HG03280 (cell line): ENCODE results near the gene SCD5.

Source experiments
- ATAC-seq: cut with Tn5 transposase; IDR thresholded peaks from one replicate; pipeline ENCODE4 v1.9.1; 2021; ENCODE audit warnings: mild to moderate bottlenecking, moderate library complexity; ENCODE audit not compliant: unreplicated experiment

SCD5 gene

DNA sequence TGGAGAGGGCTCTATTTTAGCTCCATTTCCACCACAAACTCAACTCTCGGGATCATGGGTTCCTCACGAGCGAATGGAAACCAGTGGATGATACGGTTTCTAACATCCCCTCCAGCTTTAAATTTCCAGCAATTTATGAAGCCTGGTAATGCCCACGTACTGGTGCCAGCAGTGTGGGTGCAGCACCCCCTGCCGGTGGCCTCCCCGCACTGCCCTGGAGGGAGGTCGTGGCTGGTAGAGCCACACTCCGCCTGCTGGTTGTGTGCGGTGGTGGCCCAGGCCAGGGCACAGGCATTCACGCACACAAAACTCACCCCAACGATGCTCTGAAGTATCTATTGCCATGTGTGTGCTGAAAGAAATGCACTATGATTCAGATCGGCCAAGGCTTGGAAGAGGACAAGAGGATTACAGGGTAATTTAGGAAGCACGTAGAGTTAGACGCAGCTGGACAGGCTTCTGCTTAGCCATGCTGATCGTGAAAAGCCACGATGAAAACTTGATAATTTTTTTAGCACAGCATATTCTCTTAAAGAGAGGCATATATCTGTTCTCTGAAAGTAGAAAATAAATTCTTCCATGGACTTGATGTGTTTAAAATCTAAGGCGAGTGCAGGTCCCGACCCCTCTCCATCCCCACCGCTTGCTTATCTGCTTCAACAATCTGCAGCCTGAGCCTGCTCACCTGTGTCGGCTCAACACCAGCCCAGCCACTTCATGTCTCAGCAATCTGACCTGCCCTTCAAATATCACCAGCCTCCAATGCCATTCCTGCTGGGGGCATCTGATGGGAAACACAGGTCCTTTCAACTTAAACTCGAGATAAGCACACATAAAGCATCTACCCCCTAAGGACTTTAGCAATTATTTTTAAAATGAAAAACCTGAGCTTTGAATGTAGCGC, 59.1 kb downstream of the SCD5 start:
- peak; percentile 97 for ATAC-seq

DNA sequence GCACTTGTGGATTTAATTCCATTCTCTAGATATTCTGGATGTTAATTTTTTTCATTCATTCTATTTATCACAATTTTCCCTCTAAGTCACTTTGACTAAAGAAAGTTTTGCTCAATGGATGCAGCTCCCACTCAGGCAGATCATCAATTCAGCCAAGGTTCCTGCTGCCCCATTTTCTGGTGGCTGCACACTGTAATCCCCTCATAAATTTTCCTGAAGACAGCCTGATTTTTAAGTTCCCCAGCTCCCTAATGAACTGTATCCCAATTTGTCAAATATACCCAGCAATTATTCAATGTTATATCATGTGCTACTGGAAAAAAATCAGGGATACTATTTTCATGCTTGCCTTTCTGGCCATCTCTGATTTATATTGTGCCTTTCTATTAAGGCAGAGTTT, 61.2 kb downstream of the SCD5 start:
- no peak for ATAC-seq

DNA sequence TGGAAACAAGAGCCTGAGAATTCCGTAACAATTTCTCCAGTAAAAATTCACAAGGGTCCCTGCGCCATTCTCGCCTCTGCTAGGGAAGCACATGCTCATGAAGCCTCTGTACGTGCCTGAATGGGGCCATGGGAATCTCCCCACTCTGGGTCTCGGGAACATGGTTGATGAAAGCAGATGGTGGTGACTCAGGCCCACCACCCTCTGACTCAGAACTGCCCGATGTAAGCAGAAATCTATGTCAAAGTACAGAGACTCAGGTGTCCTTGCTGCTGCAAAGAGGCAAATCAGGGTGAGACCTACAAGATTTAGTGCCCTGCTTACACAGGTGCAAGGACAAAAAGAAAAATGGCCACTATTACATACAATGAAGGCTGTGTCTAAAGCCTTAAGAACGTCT, 65.0 kb downstream of the SCD5 start:
- no peak for ATAC-seq

DNA sequence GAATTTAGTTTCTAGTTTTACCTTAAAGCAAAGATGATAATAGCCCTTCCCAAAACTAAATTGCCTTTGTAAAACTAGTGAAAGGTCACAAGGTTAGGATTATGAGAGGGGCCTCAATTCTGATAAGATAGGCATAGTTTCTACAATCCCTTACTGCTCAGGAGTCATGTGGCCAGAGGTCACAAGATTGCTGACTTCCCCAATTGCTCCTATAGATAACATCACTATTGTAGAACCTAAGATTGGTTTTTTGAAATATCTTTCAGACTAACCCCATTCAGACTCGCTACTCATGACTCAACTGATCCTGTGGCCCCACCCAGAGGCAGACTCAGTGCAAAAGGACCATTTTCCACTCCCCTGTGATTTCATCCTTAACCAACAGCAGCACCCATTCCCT, 70.3 kb downstream of the SCD5 start:
- ATAC-seq = no peak

DNA sequence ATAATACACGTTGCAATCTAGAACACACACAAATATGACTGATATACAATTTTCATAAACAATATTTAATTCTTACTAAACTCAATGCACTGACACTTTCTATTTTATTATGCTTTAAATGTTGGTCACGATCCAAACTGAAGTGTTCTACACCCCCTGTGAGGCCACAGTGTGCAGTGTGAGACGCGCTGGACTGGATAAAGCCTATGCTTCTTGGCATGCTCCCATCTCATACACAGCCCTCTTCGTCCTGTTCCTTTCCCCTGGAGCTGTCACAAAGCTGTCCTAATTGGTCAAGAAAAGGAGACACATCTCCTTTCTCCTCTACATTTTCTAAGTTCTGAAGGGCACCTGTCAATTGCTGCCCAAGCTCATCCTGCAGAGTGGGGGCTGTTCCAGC, 72.0 kb downstream of the SCD5 start:
- ATAC-seq = no peak

DNA sequence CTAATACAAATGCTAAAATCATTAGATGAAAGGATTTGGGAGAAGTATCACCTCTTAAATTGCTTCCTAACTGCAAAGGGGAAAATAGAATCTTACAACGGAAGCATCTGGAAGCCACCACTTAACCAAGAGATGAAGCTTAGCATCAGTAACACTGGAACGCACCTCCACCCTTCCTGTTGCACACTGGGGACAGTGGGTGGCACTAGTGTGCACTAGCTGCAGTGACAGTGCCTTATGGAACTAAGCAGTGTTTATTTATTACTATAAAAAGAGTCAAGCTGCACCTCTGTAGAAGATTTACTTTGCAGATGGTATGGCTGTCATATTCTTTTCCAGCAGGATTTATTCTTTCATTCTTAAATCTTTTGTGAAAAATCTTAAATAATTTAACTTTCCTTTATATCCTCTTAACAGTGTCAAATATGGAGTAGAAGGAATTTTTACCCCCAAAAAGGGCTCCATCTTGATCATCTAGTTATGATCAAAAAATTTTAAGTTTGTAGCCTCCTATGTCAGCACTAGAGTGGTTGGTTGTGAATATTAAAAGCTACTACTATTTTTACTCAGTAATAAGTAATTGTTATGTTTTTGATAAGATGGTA, 76.7 kb downstream of the SCD5 start:
- peak; percentile 63 for ATAC-seq

DNA sequence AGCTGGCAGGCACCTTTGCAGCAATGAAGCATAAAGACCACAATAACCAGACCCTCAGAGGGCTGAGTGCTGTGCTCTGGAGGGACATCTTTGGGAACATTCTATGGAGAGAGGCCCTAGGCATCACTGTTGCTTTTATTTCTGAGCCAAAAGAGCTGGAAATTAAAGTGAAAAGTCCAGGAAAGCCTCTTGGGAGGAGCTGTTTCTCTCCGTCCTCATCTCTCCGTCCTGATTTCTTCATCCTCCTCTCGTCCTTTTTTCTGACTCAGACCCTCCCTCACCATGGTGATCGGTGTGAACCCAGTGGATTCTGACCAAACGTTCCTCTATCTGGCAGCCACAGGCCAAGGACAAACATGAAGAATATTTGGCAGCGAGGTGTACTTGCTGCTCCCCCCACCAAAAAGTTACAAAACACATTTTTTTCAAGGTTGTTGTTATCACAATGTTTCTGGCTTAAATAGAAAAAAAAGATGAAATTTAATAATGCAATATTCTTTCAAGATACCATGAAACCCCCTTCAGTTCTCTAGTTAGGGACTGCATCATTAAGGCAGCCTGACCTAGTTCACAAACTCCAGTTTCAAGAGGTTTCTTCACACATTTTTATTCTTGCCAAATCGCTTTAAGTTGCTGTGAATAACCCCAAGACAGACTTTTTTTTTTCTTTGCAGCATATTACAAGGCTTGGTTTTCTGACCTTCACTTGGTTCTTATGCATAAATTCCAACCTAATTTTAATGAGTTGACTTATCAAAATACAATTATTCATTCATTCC, 80.2 kb downstream of the SCD5 start:
- ATAC-seq = no peak

DNA sequence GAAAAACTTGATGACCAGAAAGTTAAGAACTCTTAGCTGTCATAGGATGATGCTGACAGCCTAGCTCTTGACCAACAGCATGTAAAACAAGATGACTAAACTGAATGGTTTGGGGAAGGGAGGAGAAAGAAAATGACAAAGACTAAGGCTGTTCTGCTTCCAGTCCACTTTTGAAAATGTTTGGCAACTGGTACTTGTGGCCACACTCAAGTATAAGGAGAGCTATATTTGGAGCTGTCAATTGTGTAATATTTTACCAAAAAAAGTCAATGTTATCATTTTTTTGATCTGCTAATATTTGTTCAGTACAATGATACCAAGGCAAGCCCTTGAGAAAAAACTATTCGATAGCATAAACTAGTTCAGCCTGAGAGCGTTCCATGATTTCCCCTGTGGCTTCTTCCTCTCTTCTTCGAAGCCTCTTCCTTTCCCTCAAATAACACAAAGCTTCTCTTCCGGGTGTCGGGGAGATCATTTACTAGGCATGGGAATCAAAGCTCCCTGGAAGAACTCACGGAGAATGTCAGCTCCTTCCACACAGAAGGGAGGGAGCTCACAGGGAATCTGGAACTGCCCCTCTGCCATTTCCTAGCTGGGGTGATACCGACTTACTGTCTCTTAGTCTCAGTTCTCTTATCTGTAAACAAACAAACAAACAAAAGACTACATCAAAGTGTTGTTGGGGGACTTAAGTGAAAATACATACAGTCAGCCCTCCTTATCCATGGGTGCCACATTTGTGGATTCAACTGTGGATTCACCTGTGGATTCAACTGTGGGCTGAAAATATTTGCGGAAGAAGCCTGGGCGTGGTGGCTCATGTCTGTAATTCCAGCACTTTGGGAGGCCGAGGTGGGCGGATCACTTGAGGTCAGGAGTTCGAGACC, 82.6 kb downstream of the SCD5 start:
- no peak for ATAC-seq

DNA sequence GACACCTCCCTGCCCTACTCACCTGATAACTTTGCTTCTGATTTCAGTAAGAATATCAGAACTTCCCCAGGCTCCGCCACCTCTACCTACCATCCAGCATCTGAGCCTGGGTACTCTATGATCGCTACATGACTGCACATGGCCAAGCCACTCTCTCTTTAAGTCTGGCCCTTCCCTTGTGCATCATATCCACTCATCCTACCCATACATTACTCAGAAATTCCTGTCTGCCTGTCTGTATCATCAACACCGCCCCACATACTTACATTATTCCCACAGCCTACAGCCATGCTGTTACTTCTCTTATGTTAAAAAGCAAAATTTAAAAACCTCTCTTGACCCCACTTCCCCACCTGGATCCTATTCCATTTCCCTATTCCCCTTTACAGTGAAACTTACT, 84.7 kb downstream of the SCD5 start:
- ATAC-seq = no peak

DNA sequence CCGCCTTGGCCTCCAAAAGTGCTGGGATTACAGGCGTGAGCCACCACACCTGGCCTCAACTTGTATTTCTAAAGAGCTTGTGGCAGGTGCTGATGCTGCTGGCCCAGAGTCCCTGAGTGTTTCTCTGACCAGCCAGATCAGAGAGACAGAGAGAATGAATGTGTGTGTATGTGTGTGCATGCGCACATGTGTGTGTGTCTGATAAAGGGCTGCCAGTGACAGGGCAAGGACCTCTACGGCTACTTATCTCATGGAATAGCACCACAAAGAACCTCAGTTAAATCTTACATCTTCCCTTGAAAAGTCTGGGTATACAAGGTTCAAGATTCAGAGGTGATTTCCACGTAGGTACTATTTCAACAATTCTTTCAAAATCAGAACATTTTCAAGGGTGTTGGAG, 86.0 kb downstream of the SCD5 start:
- ATAC-seq = no peak

DNA sequence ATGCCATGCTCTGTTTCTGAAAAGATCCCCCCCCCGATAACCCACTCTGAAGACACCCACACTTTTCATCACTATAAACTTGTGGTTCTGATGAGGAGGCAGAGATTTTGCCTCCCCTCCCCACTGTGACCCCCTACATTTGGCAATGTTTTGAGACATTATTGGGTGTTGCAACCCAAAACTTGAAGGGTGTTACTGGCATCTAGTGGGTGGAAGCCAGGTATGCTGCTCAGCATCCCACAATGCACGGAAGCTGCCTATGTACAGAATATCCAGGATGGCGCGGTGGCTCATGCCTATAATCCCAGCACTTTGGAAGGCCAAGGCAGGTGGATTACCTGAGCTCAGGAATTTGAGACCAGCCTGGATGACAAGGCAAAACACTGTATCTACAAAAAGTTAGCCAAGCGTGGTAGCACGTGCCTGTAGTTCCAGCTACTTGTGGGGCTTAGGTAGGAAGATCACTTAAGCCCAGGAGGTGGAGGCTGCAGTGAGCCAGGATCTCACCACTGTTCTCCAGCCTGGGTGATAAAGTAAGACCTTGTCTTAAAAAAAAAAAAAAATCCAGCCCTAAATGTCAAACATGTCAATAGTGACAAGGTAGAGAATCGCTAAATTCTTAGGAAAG, 87.3 kb downstream of the SCD5 start:
- ATAC-seq = no peak

DNA sequence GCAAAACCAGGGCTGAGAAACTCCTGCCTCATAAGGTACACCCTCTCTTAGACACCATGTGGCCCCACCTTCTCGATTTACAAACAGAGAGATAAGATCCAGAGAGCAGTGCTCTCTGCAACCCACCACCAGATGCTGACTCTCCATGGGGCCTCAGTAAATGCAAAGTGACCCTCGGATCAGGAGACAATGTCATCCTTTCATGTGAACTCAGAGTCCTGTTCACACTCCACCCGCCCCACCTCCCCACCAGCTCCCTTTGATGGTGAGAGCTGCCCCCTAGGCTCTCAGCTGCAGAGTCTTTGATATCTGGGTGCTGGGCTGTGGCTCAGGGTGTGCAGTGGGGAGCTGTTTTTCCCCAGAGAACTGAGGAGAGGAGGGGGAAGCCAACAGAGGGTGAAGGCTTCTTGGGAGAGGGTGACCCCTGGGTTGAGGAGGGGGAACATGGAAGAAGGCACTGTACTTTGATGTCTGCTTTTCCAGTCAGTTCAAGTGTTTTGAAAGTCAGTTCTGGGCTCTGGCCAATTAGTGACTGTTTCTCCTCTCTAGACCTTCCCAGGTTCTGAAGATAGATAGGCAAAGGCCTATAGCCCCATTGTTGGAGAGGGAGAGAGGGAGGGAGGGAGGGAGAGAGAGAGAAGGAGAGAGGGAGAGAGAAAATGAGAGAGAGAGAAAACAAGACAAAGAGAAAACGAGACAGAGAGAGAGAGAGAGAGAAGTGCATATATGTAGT, 88.2 kb downstream of the SCD5 start:
- ATAC-seq = no peak

DNA sequence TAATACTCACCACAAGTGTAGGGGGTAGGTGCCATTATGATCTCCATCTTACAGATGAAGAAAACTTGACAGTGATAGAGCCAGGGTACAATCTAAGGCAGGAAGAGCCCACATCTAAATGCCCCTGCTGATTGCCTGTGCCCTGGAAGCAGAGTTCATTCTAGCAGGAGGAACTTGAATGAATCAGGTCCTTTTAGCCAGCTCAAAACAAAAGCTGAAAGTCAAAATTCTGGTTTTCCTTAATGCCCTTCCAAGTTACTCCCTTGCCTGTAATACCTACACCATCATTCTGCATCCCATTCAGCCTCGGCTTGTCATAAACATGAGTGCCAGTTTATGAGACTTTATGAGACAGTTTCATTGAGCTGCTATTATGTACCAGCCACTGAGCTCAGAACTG, 89.6 kb downstream of the SCD5 start:
- ATAC-seq = no peak

DNA sequence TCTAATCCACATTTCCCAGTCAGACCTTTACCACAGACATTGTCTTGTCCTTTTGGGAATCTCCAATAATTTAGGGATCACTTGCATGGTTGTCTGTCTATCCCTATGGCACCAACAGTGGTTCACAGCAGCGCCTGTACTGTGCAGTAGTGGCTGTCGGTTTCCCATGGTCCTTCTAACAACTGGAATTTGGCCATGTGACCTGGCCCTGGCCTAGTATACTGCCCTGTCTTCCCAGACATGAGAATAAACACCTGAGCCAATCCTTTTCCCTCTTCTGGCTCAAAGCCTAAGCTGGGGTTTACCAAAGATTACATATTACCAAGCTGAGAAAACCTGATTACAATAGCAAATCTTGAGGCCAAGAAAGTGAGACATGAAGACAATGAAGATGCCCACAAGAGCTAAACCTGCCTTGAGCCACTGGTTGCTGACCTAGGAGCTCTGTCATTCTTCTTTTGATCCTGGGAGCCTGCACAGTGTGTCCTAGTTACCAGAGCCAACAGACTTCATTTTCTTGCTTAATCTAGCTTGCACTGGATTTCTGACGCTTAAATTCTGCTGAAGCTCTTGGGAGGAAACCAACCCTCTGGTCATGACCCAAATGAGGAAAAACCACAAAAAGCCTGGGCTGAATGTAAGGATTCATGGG, 92.1 kb downstream of the SCD5 start:
- ATAC-seq = no peak

DNA sequence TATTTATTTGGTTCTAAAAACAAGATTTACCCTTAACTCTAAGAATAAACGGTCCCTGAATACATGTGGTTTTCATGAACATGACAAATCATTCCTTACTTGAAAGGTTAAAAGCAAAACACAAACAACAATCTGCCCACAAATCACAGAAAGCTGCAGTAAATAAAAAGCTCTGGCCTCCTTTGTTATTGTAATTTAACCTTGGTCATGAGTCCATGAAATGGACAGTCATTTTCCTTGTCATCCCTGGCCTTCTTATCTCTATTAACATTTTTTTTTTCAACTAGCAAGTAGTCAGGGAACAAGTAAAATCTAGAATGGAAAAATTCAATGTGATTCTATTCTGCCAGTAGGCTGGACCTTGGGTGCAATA, 92.7 kb downstream of the SCD5 start:
- no peak for ATAC-seq

DNA sequence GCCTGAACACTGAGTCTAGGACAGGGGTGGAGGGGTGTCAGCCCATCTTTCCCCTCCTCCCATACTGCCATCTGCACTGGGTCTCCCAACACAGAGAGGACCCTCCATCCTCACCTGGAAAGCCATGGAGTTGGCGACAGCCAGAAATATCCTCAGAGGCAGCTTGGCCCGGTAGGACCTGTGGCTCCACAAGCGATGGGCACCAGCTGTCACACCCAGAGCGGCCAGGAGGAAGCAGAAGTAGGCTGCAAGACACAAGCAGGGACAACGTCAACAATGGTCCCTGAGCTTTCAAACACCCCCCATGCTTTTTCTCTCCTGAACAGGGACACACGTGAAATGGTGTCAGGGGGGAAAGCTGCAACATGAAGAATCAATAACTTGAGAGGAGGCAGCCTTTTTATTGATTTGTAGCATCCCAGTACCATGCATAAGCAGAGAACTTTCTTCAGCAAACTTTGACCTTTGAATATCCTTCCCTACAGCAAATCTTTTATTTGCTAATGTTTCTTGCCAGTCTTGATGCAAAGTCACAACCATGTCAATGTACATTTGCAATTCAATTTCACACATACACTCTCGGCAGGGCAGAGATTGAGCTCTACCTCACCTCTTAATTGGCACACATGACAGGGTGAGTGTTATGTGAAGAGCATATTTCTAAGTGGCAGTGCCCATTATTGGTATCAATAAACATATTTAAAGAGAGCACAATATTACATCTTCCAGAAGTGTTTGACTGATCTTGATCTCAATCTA, 93.2 kb downstream of the SCD5 start:
- no peak for ATAC-seq

DNA sequence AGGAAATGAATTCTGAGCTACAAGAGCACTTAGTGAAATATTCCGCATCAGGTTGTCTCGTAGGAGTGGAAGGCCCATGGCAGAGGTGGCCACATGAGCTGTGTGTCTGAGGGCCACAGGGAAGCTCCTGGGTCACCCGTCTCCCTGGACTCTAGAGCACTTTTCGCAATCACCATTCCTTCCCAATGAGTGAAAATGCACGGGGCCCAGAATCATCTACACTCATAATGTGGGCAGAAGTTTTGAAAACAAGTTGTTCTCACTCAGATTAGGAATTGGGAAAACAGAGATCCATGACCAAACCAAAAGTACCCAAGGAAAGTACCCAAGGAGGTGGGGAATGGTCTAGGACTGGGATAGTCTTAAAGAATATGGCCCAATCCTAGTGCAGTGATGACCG, 94.4 kb downstream of the SCD5 start:
- no peak for ATAC-seq

DNA sequence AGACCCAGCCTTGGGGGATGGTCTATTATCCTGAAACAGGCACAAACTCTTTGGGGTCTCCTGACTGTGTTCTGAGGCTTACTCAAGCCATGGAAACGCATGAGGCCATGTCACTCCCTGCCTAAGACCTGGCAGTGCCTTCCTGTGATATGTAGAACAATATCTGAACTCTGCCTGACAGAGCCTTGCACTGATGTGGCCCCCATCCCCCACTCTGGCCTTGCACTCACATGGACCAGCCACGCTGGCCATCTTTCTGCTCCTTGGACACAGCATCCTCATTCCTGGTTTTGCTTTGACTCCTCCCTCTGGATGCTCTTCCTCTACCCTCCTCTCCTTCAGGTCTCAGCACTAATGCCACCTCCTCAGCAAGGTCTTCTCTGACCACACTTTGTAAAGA, 100.2 kb downstream of the SCD5 start:
- ATAC-seq = no peak

DNA sequence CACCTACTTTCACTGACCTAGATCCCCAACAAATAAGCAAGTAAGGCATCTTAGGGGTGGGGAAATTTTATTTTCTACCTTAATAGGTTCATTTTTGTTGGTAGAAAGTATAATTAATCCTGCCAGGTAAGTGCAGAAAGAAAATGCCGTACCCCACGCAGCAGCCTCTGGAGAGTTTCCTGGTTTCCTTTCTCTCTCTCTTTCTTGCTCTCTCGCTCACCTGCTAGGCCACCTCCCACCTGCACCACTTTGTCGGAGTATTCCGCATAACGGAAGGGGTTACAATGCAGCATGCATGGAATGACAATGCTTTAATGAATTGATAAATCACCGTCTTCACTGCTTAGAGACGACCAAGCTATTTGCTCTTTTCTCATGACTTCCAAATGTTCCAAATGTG, 101.0 kb downstream of the SCD5 start:
- ATAC-seq = no peak
